GM19468 (cell line): ENCODE results near the gene MRPS26.
"Not testable (repeated sequence)": the region's sequence is repeated elsewhere in the genome, so short reads cannot be mapped to it uniquely, and the experiment has no call there.

ENCODE experiments used
- ATAC-seq: cut with Tn5 transposase; IDR thresholded peaks from one replicate; pipeline ENCODE4 v1.9.1; 2021; ENCODE audit warnings: mild to moderate bottlenecking, moderate library complexity, moderate number of reproducible peaks; ENCODE audit not compliant: unreplicated experiment; ENCODE audit errors: extremely low read depth

Gene MRPS26

GRCh38 chr20:3071610-3072529 is 26.0 kb downstream of the MRPS26 start, which contains the start of gene OXT:
Gene OXT, plus strand, starts transcription at chr20:3071620. Its CDS starts 36 bp downstream, at chr20:3071656.
- ATAC-seq = no peak

DNA sequence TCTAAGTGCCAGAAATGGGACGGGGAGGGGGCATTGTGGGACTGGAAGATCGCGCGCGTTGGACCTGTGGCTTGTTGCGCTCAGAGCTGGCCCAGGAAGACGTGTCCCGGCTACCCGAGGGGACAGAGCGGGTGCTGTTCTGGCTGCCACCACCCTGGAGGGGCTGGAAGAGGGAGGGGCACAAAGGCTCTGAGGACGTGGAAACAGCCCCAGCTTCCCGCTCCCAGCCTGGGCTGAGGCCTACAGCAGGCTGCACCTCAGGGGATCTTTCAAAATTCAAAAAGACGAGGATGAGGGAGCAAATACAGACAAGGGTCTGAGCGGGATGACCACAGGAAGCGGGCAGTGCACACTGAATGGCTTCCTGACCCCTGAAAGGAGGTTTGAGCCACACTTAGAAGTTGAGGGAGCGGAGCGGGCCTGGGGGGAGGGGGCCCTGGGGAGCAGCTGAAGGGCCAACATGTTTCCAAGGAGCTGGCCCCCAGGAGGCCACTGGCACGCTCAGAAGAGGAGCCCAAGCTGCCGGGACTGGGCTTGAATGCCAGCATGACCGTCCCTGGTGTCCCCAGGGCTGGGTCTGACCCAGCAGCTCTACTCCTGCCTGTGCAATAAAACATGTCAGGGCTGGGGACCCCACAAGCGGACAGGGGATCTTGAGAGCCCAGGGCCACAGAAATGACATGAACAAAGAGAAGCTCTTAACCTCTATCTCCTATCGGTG is 26.8 kb downstream of the MRPS26 start:
- ATAC-seq = no peak

- ATAC-seq = not testable (repeated sequence)
Measured at GRCh38 chr20:3073251-3073643, 27.4 kb downstream of the MRPS26 start.

DNA sequence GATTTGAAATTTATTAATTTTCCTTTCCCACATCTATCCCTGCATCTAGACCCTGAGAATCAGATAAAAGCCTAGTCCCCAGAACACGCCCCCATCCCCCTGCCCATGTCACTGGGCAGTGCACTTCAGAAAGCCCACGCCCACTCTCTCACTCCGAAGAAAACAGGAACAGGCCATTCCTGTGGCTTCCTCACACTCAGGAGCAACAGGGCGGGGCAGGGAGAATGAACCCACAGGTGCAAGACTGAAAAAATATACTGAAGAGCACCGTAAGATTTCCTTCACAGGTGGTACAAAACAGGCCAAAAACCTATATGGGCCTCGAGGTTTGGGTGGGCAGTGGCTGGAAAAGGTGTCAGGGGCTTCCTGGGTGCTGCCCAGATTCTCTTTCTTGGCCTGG is 29.0 kb downstream of the MRPS26 start:
- ATAC-seq = no peak

DNA sequence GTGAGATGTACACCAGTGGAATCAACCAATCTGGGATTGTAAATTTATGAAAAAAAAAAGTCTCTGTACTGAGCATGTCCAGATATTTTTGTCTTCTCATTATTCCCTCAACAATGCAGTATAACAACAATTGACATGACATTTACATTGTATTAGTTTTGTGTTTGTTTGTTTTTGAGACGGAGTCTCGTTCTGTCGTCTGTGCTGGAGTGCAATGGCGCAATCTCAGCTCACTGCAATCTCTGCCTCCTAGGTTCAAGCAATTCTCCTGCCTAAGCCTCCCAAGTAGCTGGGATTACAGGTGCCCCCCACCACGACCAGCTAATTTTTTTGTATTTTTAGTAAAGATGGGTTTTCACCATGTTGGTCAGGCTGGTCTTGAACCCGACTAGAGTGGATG is 29.5 kb downstream of the MRPS26 start:
- not testable (repeated sequence) for ATAC-seq

DNA sequence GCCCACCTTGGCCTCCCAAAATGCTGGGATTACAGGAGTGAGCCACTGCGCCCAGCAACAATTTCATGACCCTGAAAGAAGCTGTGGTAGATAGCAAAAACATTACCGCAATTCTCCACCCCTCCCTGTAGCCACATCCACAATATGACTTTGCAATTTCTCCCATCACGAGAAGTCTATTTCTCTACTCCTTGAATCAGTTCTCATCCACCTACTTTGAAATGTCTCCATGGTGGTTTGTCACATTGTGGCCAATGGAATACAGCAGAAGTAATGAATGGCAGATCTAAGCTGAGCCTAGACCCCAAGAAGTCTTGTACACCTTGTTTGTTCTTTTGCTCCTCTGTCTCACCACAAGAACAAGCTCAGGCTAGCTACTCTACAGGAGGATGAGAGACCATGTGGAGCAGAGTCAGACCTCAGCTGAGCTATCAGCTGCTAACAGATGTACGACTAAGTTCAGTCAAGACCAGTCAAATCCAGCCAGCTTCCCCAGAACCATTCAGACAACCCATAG is 31.8 kb downstream of the MRPS26 start:
- ATAC-seq = no peak

GRCh38 chr20:3080939-3081388 is 35.1 kb downstream of the MRPS26 start:
- ATAC-seq = no peak

DNA sequence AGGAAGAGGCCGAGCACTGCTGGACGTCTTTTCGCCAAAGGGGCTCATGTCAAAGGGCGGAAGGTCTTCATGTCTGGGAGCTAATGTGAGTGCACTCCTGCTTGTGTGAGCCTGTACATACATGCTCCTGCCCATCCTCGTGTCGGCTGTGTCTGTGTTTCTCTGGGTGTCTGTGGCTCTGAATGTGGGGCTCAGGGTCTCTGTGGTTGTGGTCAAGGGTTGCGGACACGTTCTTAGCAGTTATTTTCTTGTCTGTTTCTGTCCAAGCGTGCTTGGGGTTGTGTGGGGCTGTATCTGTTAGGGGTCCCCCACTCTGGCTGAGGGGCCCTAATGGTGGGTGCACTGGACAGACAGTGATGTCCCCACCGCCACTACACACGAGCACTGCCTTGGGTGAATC is 35.8 kb downstream of the MRPS26 start:
- ATAC-seq = no peak

DNA sequence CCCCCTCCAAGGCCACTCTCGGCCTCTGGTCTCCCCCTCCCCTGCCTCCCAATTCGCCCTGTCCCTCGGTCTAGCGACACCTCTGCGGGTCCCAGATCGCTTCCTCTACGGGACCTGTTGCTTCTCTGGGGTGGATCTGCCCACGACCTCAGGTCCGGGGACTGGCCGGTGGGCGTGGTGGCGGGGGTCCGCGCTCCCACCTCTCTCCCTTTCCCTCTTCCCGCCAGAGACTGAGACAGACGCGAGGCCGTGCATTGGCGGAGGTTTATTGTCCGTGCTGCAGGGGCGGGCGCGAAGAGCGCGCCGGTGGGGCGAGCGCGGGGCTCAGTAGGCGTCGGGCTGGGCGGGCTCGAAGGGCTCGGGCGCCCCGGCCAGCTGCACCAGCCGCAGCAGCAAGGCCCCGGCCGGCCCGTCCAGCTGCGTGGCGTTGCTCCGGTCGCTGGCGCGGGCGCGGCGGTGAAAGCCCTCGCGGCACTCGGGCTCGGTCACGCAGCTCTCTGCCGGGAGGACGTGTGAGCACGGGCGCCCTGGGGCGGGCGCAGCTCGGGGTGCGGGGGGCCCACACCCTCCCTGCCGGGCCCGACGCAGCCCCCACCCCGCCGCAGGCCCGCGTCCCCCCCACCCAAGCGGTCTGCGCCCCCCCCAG is 36.6 kb downstream of the MRPS26 start:
- no peak for ATAC-seq

- no peak for ATAC-seq
Measured at GRCh38 chr20:3082955-3083952, 37.4 kb downstream of the MRPS26 start.

DNA sequence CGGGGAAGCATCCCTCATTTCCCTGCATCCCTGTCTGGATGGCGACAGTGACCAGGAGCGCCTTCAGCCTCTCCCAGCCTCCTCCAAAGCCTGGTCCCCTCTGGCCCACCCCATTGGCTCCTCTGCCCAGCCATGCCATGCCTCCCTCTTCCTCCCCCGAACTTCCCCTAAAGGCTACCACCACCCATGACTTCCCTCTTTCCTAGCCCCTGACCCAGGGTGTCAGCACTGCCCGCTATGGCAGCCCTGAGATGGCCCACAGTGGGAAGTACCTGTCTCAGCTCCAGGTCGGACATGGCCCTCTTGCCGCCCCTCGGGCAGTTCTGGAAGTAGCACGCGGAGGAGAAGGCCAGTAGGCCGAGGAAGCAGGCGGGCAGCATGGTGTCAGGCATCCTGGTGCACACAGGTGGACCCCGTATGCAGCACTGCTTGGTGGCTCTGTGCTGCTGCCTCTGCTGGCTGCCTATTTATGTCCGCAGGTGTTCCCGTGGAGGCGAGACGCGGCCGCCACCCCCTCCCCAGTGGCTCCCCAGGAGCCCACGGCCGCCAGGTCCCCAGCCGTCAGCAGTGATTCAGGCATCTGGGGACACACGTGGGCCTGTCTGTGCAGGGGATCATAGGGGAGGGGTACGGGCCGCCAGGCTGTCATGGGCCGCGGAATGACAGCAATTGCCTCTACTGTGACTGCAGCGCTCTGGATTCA is 38.6 kb downstream of the MRPS26 start, which contains the start of gene AVP:
Gene AVP, minus strand, starts transcription at position 442 of the 703 bp plus-strand sequence. Its CDS starts 50 bp downstream, at position 392.
- ATAC-seq = no peak

DNA sequence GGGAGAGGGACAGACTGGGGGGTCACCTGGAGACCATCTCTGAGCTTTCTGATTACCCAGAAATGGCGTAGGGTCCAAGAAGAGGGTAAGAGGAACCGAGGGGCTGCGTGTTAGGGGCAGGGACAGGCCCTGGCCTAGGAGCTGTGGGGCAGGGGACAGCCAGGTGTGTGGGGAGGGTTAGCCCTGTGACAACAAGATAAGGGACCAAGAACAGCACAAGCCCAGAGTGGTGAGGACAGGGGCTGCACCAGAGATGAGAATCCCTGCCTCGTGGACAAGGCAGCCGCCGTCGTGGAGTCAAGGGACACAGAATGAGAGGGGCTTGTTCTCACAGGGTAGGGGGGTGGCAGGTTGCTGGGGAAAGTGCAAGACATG is 39.1 kb downstream of the MRPS26 start:
- no peak for ATAC-seq

DNA sequence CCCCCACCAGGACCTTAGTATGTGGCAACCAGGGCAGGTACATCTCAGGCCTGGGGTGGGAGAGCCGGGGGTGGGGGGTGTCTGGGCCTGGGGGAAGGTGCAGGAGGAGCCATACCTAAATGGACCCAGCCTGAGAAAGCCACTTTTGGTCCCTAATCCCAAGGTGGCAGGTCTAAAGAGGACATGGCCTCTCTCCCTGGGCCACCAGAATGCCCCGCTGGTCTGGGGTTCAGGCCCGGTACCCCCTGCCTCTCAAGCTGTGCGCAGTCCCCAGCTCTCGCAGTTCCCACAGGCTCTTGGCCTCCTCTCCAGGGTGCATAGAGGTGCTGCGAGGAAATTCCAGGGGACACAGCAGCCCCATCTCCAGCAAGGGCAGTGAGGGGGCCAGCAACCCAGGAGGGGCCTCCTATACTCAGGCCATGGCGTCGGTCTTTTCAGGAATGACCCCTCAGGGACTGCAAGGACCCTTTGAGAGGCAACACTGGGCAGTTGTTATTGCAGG is 39.8 kb downstream of the MRPS26 start:
- no peak for ATAC-seq

GRCh38 chr20:3088031-3088430 is 42.2 kb downstream of the MRPS26 start:
- no peak for ATAC-seq

DNA sequence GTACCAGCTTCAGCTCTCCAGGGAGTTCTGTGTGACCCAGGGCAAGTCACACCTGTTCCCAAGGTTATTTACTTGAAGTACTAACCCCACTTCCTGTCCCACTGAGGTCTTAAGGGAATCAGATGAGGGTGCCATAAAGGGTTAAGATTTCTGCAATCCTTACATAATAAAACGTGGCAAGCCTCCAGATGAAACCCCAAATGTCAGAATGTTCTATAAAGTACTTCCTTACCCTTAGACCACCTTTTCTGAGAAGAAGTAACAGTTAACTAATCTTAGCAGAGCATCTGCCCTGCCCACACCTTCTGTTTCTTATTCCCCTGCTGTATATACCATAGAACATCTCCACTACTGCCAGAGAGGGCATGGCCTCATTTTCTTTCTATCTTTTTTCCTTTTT is 44.7 kb downstream of the MRPS26 start:
- ATAC-seq = no peak

- no peak for ATAC-seq
Measured at GRCh38 chr20:3092611-3093379, 46.9 kb downstream of the MRPS26 start.

DNA sequence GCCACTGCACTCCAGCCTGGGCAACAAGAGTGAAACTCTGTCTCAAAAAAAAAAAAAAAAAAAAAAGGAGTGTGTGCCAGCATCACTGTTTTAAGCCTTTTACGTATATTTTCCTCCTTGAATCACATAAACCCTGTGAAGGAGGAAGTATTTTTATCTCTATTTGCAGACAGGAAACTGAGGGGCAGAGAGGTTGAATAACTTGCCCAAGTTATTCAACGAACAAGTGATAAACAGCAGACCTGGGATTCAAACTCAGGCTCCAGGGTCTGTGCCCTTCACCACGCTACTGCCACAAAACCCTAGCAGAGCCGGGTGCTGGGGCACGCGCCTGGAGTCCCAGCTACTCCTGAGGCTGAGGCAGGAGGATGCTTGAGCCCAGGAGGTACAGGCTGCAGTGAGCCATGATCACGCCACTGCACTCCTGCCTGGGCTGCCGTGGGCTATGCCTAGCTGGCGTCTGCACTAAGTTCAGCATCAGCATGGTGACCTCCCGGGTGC is 48.1 kb downstream of the MRPS26 start:
- ATAC-seq = no peak
